ENCODE results near the gene RDH12. TPM values are rescaled to one million over a fixed set of nuclear protein-coding genes. Genes with fewer than 3 reads are reported as not detected.

RDH12 gene
- total RNA-seq, 1 donor from 2014 or later: 0.16 TPM

GRCh38 chr14:67690011-67690410 lies 11.7 kb upstream of the RDH12 start:
- H3K9me3 ChIP-seq (ENCODE audit: insufficient read depth, low read depth, low read length): no peaks in the 10 kb centered on the region
- peaks cover 15% of the 10 kb centered on the region for H3K4me1 Mint-ChIP-seq (ENCODE audit: low read depth, unreplicated experiment)

GRCh38 chr14:67694791-67695393 lies 6.8 kb upstream of the RDH12 start:
- Histone ChIP-seq H3K27ac (ENCODE audit: low read depth, low read length) (peak overlapping the region; percentile 95), H2AFZ (ENCODE audit: low read depth, low read length) (peak overlapping the region; percentile 78), H3K4me1 (ENCODE audit: insufficient read depth, low read length) (peaks cover 13% of the 10 kb centered on the region), H3K4me3 (ENCODE audit: insufficient read depth, low read depth, low read length) (peak overlapping the region; percentile 99), H3K4me2 (ENCODE audit: low read length) (peak overlapping the region; percentile 99), H3K9ac (ENCODE audit: low read length) (peak overlapping the region; percentile 97), H4K20me1 (ENCODE audit: insufficient read depth, low read length) (peaks cover 41% of the 10 kb centered on the region), H3K36me3 (ENCODE audit: insufficient read depth, low read length) (peaks cover 26% of the 10 kb centered on the region), H3K79me2 (ENCODE audit: insufficient read depth, low read length) (peaks cover 54% of the 10 kb centered on the region), H3K27me3 (ENCODE audit: insufficient read depth, low read length) (no peaks in the 10 kb centered on the region), H3K9me3 (ENCODE audit: insufficient read depth, low read depth, low read length) (no peaks in the 10 kb centered on the region)
- H3K4me1 Mint-ChIP-seq (ENCODE audit: low read depth, unreplicated experiment): peaks cover 15% of the 10 kb centered on the region
- TF ChIP-seq CTCF (IDR thresholded peaks at IDR 0.05; ENCODE audit: insufficient read depth, low read depth, low read length): no peak
- no peak for TF ChIP-seq EZH2 (IDR thresholded peaks at IDR 0.05; ENCODE audit: insufficient read depth, low read length)
- H3K4me3 Mint-ChIP-seq (ENCODE audit: unreplicated experiment): peak overlapping the region; percentile 96
- no peaks in the 10 kb centered on the region for H3K27me3 Mint-ChIP-seq (ENCODE audit: low read depth, unreplicated experiment)
- DNase-seq (ENCODE audit: low read depth): peak; percentile 97
- peak overlapping the region; percentile 94 for H3K27ac Mint-ChIP-seq (ENCODE audit: unreplicated experiment)
- H3K36me3 Mint-ChIP-seq (ENCODE audit: low read depth, unreplicated experiment): peaks cover 6% of the 10 kb centered on the region
- no peak for FAIRE-seq
- no peaks in the 10 kb centered on the region for H3K9me3 Mint-ChIP-seq (ENCODE audit: unreplicated experiment)

More at GRCh38 chr14:67690011-67690410, 11.7 kb upstream of the RDH12 start:
- Mint-ChIP-seq H3K36me3 (ENCODE audit: low read depth, unreplicated experiment) (peaks cover 26% of the 10 kb centered on the region), H3K27ac (ENCODE audit: unreplicated experiment) (no peak overlapping the region), H3K27me3 (ENCODE audit: low read depth, unreplicated experiment) (no peaks in the 10 kb centered on the region), H3K9me3 (ENCODE audit: unreplicated experiment) (no peaks in the 10 kb centered on the region), H3K4me3 (ENCODE audit: unreplicated experiment) (no peak overlapping the region)
- no peak overlapping the region for H3K4me3 ChIP-seq (ENCODE audit: insufficient read depth, low read depth, low read length)
- DNase-seq (ENCODE audit: low read depth): no peak
- H4K20me1 ChIP-seq (ENCODE audit: insufficient read depth, low read length): peaks cover 84% of the 10 kb centered on the region
- no peak overlapping the region for H3K27ac ChIP-seq (ENCODE audit: low read depth, low read length)
- H3K9ac ChIP-seq (ENCODE audit: low read length): no peak overlapping the region
- no peak overlapping the region for H3K4me2 ChIP-seq (ENCODE audit: low read length)
- peaks cover 59% of the 10 kb centered on the region for H3K36me3 ChIP-seq (ENCODE audit: insufficient read depth, low read length)
- H2AFZ ChIP-seq (ENCODE audit: low read depth, low read length): no peak overlapping the region
- H3K27me3 ChIP-seq (ENCODE audit: insufficient read depth, low read length): no peaks in the 10 kb centered on the region
- no peak for FAIRE-seq
- H3K4me1 ChIP-seq (ENCODE audit: insufficient read depth, low read length): peaks cover 13% of the 10 kb centered on the region
- TF ChIP-seq EZH2 (IDR thresholded peaks at IDR 0.05; ENCODE audit: insufficient read depth, low read length) (no peak), CTCF (IDR thresholded peaks at IDR 0.05; ENCODE audit: insufficient read depth, low read depth, low read length) (no peak)
- H3K79me2 ChIP-seq (ENCODE audit: insufficient read depth, low read length): peaks cover 71% of the 10 kb centered on the region

GRCh38 chr14:67695394-67695949 lies 6.2 kb upstream of the RDH12 start, which contains the start of gene RDH11:
TSS of gene RDH11 (minus strand) at chr14:67695764. CDS start at chr14:67695703, 61 bp downstream.
- peaks cover 15% of the 10 kb centered on the region for H3K4me1 Mint-ChIP-seq (ENCODE audit: low read depth, unreplicated experiment)
- H2AFZ ChIP-seq (ENCODE audit: low read depth, low read length): peak within 1 kb of the TSS; percentile 78
- no peaks in the 10 kb centered on the region for H3K27me3 ChIP-seq (ENCODE audit: insufficient read depth, low read length)
- H3K9me3 ChIP-seq (ENCODE audit: insufficient read depth, low read depth, low read length): no peaks in the 10 kb centered on the region
- H3K9ac ChIP-seq (ENCODE audit: low read length): peak within 1 kb of the TSS; percentile 97
- H3K79me2 ChIP-seq (ENCODE audit: insufficient read depth, low read length): peaks cover 49% of the 10 kb centered on the region
- H3K4me3 Mint-ChIP-seq (ENCODE audit: unreplicated experiment): peak within 1 kb of the TSS; percentile 96
- peak within 1 kb of the TSS; percentile 99 for H3K4me2 ChIP-seq (ENCODE audit: low read length)
- H3K27me3 Mint-ChIP-seq (ENCODE audit: low read depth, unreplicated experiment): no peaks in the 10 kb centered on the region
- peaks cover 36% of the 10 kb centered on the region for H4K20me1 ChIP-seq (ENCODE audit: insufficient read depth, low read length)
- peak within 1 kb of the TSS; percentile 99 for H3K4me3 ChIP-seq (ENCODE audit: insufficient read depth, low read depth, low read length)
- peak within 1 kb of the TSS; percentile 94 for H3K27ac Mint-ChIP-seq (ENCODE audit: unreplicated experiment)
- DNase-seq (ENCODE audit: low read depth): peak; percentile 82
- FAIRE-seq: no peak
- H3K36me3 Mint-ChIP-seq (ENCODE audit: low read depth, unreplicated experiment): peaks cover 6% of the 10 kb centered on the region
- H3K36me3 ChIP-seq (ENCODE audit: insufficient read depth, low read length): peaks cover 20% of the 10 kb centered on the region
- peak within 1 kb of the TSS; percentile 95 for H3K27ac ChIP-seq (ENCODE audit: low read depth, low read length)
- TF ChIP-seq EZH2 (IDR thresholded peaks at IDR 0.05; ENCODE audit: insufficient read depth, low read length): no peak
- H3K9me3 Mint-ChIP-seq (ENCODE audit: unreplicated experiment): no peaks in the 10 kb centered on the region
- peaks cover 13% of the 10 kb centered on the region for H3K4me1 ChIP-seq (ENCODE audit: insufficient read depth, low read length)
